SHP77 treated with DMSO at 0.1 percent for 48 hours (cell line): Measurements from ENCODE around the gene KCNN3.

Source experiments
- DNase-seq: peaks from one replicate; lab custom pipeline; 2025; lab: John Stamatoyannopoulos, UW

Gene KCNN3

DNA sequence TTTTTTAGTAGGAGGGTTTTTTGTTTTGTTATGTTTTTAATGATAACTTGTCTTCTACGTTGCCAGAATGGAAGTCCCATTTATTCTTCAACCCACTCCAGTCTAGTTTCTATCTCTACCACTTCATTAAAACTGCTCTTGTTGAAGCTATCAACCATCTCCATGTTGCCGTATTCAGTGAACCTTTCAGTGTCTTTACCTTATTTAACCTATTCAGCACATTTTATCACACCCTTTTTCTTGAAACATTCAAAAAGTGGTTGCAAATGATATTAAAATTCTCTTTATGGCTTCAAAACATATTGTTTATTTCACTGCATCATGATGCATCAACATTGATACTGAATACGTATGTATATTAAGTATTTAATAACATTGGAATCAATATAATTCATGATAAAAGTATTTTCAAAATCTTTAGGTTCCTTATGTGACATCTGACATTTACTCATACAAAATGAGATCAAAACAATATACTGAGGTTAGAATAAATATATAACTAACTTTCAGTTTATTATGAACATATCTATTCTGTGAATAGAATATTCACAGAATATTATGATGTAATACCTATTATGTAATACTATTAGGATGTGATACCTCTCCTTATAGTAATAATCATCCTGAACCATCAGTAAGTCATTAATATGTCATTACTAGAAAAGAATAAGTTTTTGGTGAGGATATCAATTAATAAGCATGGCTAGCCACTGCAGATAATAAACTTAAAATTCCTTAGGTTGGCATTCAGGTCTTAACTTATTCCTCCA lies 210.1 kb downstream of the KCNN3 start:
- DNase-seq, result no peak

DNA sequence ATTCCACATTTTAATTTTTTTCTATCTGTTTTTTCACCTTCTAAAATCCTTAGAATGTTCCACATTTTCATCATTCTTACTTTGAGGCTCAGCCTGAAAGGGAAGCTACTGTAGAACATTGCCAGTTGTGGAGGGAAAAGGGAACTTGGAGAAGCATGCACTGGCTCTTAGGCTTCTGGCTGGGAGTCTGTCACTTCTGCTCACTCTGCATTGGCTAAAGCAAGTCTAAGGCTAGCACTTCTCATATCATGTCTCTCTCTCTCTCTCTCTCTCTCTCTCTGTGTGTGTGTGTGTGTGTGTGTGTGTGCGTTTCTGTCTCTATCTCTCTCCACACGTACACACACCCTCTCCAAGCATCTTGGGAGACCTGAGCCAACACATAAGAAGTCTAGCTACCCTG lies 212.5 kb downstream of the KCNN3 start:
- no peak for DNase-seq

GRCh38 chr1:154652893-154653292 lies 217.2 kb downstream of the KCNN3 start:
- no peak for DNase-seq
